Immature natural killer cell (primary cell): ENCODE data around the gene SCEL. TPM values are rescaled to one million over a fixed set of nuclear protein-coding genes. Genes with fewer than 3 reads are reported as not detected.
"Not testable (repeated sequence)": the region's sequence is repeated elsewhere in the genome, so short reads cannot be mapped to it uniquely, and the experiment has no call there.

ENCODE experiments used
- DNase-seq, 3 donors: peaks; one replicate each; pipeline ENCODE4 v3.0.0; 2022; ENCODE audit warnings: mixed read lengths in 1 of 3
- H3K27ac Mint-ChIP-seq, 6 donors: one replicate each; pipeline ENCODE4 v1.8.0; 2020; ENCODE audit warnings: mixed read lengths in 6 of 6, mild to moderate bottlenecking in 5 of 6, inconsistent platforms in 4 of 6, moderate library complexity in 3 of 6
- H3K27me3 Mint-ChIP-seq, 3 donors: one replicate each; pipeline ENCODE4 v1.8.0; 2020 to 2021; ENCODE audit warnings: low read depth in 3 of 3, mild to moderate bottlenecking in 3 of 3, mixed read lengths in 3 of 3, moderate library complexity in 3 of 3, inconsistent platforms in 1 of 3
- H3K36me3 Mint-ChIP-seq, 3 donors: one replicate each; pipeline ENCODE4 v1.8.0; 2020; ENCODE audit warnings: mixed read lengths in 3 of 3, inconsistent platforms in 2 of 3, mild to moderate bottlenecking in 2 of 3
- H3K4me1 Mint-ChIP-seq, 2 donors: one replicate each; pipeline ENCODE4 v1.8.0; 2020; ENCODE audit warnings: inconsistent platforms in 2 of 2, mild to moderate bottlenecking in 2 of 2, mixed read lengths in 2 of 2, moderate library complexity in 1 of 2
- H3K4me3 Mint-ChIP-seq, 5 donors: one replicate each; pipeline ENCODE4 v1.8.0; 2020; ENCODE audit warnings: mild to moderate bottlenecking in 5 of 5, mixed read lengths in 5 of 5, inconsistent platforms in 3 of 5, moderate library complexity in 3 of 5
- H3K9me3 Mint-ChIP-seq, 6 donors: one replicate each; pipeline ENCODE4 v1.8.0; 2020; ENCODE audit warnings: mild to moderate bottlenecking in 6 of 6, mixed read lengths in 6 of 6, inconsistent platforms in 4 of 6, moderate library complexity in 3 of 6
- polyA plus RNA-seq, 3 donors: library from polyadenylated mRNA; unstranded; fragments of 300-500 nt; fragmentation: Illumina TruSeq; gene quantifications; one replicate each; pipeline ENCODE4 v1.2.3, GENCODE V29; 2021

The SCEL gene
- polyA plus RNA-seq, 3 donors from 2014 or later, result not detected

- Mint-ChIP-seq H3K9me3 (peaks cover 0 to 1% (median 0%) of the 10 kb centered on the region in 6 donors), H3K36me3 (no peaks in the 10 kb centered on the region), H3K27me3 (peaks cover 2 to 12% (median 5%) of the 10 kb centered on the region in 3 donors), H3K27ac (no peak overlapping the region), H3K4me1 (no peaks in the 10 kb centered on the region), H3K4me3 (no peak overlapping the region)
- no peak for DNase-seq
Observed at GRCh38 chr13:77611068-77611467, 75.6 kb downstream of the SCEL start.

- H3K4me3 Mint-ChIP-seq, result no peak overlapping the region
- H3K4me1 Mint-ChIP-seq, result no peaks in the 10 kb centered on the region
- no peak for DNase-seq
- H3K9me3 Mint-ChIP-seq, result peaks cover 0 to 1% (median 0%) of the 10 kb centered on the region in 6 donors
- peaks cover 1 to 5% (median 4%) of the 10 kb centered on the region in 3 donors for H3K27me3 Mint-ChIP-seq
- no peak overlapping the region for H3K27ac Mint-ChIP-seq
- H3K36me3 Mint-ChIP-seq, result no peaks in the 10 kb centered on the region
Observed at GRCh38 chr13:77616027-77616426, 80.5 kb downstream of the SCEL start.

GRCh38 chr13:77619655-77620054, 84.1 kb downstream of the SCEL start:
- DNase-seq, result no peak
- Mint-ChIP-seq H3K36me3 (no peaks in the 10 kb centered on the region), H3K4me1 (no peaks in the 10 kb centered on the region), H3K4me3 (no peak overlapping the region), H3K9me3 (peaks cover 0 to 4% (median 0%) of the 10 kb centered on the region in 6 donors), H3K27me3 (peaks cover 1 to 3% (median 3%) of the 10 kb centered on the region in 3 donors), H3K27ac (no peak overlapping the region)

DNA sequence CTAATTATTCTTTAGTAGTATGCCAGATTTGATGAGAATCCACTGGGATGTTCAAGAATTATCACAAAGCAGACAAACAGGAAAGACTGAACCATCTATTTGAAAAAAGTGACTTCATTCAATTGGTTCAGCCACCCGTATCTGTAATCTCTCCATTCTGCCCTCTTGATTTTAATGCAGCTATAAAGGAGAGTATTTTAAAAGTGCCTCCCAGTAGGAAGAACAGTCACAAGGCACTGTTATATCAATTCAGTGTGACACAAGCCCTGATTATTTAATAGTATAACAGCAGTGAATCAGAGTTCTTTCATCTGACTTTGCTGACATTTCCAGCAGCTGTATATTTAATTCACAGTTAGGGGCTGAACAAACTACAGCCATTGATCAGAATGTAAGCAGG, 84.6 kb downstream of the SCEL start:
- H3K4me1 Mint-ChIP-seq, result no peaks in the 10 kb centered on the region
- no peak overlapping the region for H3K4me3 Mint-ChIP-seq
- H3K27me3 Mint-ChIP-seq, result peaks cover 1 to 3% (median 3%) of the 10 kb centered on the region in 3 donors
- peaks cover 0 to 4% (median 0%) of the 10 kb centered on the region in 6 donors for H3K9me3 Mint-ChIP-seq
- DNase-seq, result no peak
- H3K27ac Mint-ChIP-seq, result no peak overlapping the region
- no peaks in the 10 kb centered on the region for H3K36me3 Mint-ChIP-seq

DNA sequence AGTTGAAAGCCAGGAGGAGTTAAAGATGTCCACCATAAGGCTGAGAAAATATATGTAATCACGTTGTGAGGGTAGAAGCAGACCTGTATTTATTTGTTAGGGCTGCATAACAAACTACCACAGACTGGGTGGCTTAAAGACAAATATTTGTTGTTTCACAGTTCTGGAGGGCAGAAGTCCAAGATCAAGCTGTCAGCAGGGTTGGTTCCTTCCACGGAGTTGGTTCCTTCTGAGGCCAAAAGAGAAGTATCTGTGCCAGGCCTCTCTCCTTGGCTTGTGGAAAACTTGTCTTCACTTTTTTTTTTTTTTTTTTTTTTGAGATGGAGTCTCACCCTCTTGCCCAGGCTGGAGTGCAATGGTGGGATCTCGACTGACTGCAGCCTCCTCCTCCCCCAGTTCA, 88.3 kb downstream of the SCEL start:
- H3K9me3 Mint-ChIP-seq, result peaks cover 0 to 4% (median 0%) of the 10 kb centered on the region in 6 donors
- H3K4me3 Mint-ChIP-seq, result no peak overlapping the region
- DNase-seq, result no peak
- H3K4me1 Mint-ChIP-seq, result no peaks in the 10 kb centered on the region
- H3K27ac Mint-ChIP-seq, result no peak overlapping the region
- peaks cover 0 to 8% (median 3%) of the 10 kb centered on the region in 3 donors for H3K27me3 Mint-ChIP-seq
- H3K36me3 Mint-ChIP-seq, result no peaks in the 10 kb centered on the region

DNA sequence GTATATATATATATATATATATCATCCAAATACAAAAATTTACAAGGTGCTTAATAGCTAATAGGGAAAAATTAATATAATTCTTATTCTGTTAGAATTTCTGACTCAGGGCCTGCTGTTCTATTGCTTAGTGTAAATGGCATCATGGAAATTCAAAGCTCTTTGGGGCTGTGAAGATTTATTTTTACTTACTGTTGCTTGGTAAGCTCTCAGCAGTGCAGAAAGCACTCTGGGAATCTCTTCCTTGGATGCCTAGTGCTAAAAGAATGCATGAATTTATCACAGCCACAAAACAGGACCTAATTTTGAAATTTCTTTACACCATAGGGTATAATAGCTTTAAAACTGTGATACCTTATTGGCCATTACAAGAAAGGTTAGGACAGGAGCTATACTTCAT, 92.7 kb downstream of the SCEL start:
- no peaks in the 10 kb centered on the region for H3K36me3 Mint-ChIP-seq
- peaks cover 0 to 4% (median 0%) of the 10 kb centered on the region in 6 donors for H3K9me3 Mint-ChIP-seq
- H3K27ac Mint-ChIP-seq, result no peak overlapping the region

GRCh38 chr13:77637588-77637987, 102.1 kb downstream of the SCEL start:
- Mint-ChIP-seq H3K9me3 (no peaks in the 10 kb centered on the region), H3K36me3 (no peaks in the 10 kb centered on the region), H3K4me1 (no peaks in the 10 kb centered on the region), H3K27ac (no peak overlapping the region), H3K4me3 (no peak overlapping the region), H3K27me3 (peaks cover 3 to 11% (median 4%) of the 10 kb centered on the region in 3 donors)
- no peak for DNase-seq

More for the DNA sequence above, 92.7 kb downstream of the SCEL start:
- DNase-seq, result no peak
- Mint-ChIP-seq H3K4me1 (no peaks in the 10 kb centered on the region), H3K27me3 (peaks cover 0 to 10% (median 4%) of the 10 kb centered on the region in 3 donors), H3K4me3 (no peak overlapping the region)

DNA sequence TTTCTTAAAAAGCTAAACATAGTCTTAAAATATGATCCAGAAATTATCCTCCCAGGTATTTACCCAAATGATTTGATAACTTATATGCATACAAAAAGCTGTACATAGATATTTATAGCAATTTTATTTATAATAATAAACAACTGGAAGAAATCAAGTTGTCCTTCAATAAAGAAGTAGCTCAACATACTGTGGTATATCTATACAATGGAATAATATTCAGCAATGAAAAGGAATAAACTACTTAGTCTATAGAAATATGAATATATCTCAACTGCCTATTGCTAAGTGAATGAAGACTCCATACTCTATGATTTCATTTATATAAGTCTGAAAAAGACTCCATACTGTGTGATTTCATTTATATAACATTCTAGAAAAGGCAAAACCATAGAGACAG, 114.9 kb downstream of the SCEL start:
- peaks cover 0 to 3% (median 2%) of the 10 kb centered on the region in 3 donors for H3K27me3 Mint-ChIP-seq
- H3K9me3 Mint-ChIP-seq, result peaks cover 0 to 9% (median 4%) of the 10 kb centered on the region in 6 donors
- no peak for DNase-seq
- no peak overlapping the region for H3K27ac Mint-ChIP-seq
- H3K4me1 Mint-ChIP-seq, result no peaks in the 10 kb centered on the region
- H3K4me3 Mint-ChIP-seq, result no peak overlapping the region
- no peaks in the 10 kb centered on the region for H3K36me3 Mint-ChIP-seq

- no peak for DNase-seq
- Mint-ChIP-seq H3K36me3 (no peaks in the 10 kb centered on the region), H3K27ac (no peak overlapping the region), H3K4me3 (no peak overlapping the region), H3K27me3 (peaks cover 0 to 2% (median 0%) of the 10 kb centered on the region in 3 donors), H3K9me3 (peaks cover 0 to 9% (median 4%) of the 10 kb centered on the region in 6 donors), H3K4me1 (no peaks in the 10 kb centered on the region)
Observed at GRCh38 chr13:77653301-77653700, 117.8 kb downstream of the SCEL start.

DNA sequence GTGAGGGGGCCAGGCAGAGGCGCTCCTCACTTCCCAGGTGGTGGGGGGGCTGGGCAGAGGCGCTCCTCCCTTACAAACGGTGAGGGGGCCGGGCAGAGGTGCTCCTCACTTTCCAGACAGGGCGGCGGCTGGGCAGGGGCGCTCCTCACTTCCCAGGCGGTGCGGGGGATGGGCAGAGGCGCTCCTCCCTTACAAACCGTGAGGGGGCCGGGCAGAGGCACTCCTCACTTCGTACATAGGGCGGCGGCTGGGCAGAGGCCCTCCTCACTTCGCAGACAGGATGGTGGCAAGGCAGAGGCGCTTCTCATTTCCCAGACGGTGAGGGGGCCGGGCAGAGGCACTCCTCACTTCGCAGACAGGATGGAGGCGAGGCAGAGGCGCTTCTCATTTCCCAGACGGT, 124.5 kb downstream of the SCEL start:
- not testable (repeated sequence) for H3K27me3 Mint-ChIP-seq, H3K4me1 Mint-ChIP-seq, H3K27ac Mint-ChIP-seq, H3K36me3 Mint-ChIP-seq, H3K9me3 Mint-ChIP-seq, DNase-seq, H3K4me3 Mint-ChIP-seq

DNA sequence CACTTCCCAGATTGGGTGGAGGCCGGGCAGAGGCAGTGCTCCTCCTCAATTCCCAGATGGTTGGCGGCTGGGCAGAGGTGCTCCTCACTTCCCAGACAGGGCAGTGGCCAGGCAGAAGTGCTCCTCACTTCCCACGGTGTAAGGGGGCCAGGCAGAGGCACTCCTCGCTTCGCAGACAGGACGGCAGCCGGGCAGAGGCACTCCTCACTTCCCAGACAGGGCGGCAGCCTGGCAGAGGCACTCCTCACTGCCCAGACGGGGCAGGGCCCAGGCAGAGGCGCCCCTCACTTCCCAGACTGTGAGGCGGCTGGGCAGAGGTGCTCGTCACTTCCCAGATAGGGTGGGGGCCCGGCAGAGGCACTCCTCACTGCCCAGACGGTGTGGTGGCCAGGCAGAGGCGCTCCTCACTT, 125.3 kb downstream of the SCEL start:
- H3K9me3 Mint-ChIP-seq, result no peaks in the 10 kb centered on the region

GRCh38 chr13:77662301-77662700, 126.8 kb downstream of the SCEL start:
- not testable (repeated sequence) for DNase-seq, H3K4me3 Mint-ChIP-seq, H3K27me3 Mint-ChIP-seq, H3K36me3 Mint-ChIP-seq, H3K4me1 Mint-ChIP-seq, H3K9me3 Mint-ChIP-seq, H3K27ac Mint-ChIP-seq

More for the DNA sequence above, 125.3 kb downstream of the SCEL start:
- no peak for DNase-seq
- no peaks in the 10 kb centered on the region for H3K4me1 Mint-ChIP-seq
- no peak overlapping the region for H3K4me3 Mint-ChIP-seq
- no peak overlapping the region for H3K27ac Mint-ChIP-seq
- H3K27me3 Mint-ChIP-seq, result peaks cover 0 to 3% (median 0%) of the 10 kb centered on the region in 3 donors
- H3K36me3 Mint-ChIP-seq, result no peaks in the 10 kb centered on the region

DNA sequence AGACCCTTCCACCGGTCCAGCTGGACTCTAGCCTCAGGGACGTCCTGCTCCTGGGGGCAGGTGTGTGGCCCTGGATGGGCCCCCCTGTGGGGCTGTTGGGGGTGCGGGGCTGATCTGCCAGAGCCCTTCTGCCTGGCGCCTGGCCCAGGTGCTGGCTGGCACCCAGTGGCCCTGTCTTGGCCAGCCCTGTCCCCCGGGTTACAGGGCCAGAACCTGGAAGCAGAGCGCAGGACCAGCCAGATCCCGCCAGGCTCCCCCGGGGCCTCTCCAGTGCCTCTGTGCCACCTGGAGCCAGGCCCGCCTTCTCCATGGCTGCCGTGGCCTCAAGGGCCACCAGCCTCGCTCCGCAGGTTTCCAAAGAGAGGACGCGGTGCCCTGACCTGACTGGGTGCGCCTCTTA, 127.3 kb downstream of the SCEL start:
- not testable (repeated sequence) for H3K4me1 Mint-ChIP-seq, H3K9me3 Mint-ChIP-seq, H3K4me3 Mint-ChIP-seq, H3K36me3 Mint-ChIP-seq, H3K27ac Mint-ChIP-seq, H3K27me3 Mint-ChIP-seq, DNase-seq

DNA sequence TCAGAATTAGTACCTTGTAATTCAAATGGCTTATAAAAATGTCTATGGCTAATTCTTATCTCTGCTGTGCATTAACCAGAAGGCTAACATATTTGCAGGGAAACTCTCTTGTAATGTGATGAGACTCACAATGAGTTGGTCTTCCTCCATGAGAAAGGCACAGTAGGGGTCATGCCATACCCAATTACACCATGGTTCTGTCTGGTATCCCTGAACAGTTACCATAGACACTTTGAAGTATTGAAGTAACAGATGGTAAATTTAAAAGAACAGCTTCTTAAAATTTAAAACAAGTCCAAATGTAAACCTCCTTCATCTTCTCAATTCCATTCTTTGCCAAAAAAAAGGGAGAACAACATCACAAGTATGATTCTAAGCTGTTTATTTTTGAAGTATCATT, 139.3 kb downstream of the SCEL start:
- no peaks in the 10 kb centered on the region for H3K4me1 Mint-ChIP-seq
- no peak for DNase-seq
- H3K27me3 Mint-ChIP-seq, result peaks cover 2 to 15% (median 14%) of the 10 kb centered on the region in 3 donors
- H3K9me3 Mint-ChIP-seq, result peaks cover 0 to 4% (median 0%) of the 10 kb centered on the region in 6 donors
- no peak overlapping the region for H3K27ac Mint-ChIP-seq
- H3K36me3 Mint-ChIP-seq, result no peaks in the 10 kb centered on the region
- no peak overlapping the region for H3K4me3 Mint-ChIP-seq

DNA sequence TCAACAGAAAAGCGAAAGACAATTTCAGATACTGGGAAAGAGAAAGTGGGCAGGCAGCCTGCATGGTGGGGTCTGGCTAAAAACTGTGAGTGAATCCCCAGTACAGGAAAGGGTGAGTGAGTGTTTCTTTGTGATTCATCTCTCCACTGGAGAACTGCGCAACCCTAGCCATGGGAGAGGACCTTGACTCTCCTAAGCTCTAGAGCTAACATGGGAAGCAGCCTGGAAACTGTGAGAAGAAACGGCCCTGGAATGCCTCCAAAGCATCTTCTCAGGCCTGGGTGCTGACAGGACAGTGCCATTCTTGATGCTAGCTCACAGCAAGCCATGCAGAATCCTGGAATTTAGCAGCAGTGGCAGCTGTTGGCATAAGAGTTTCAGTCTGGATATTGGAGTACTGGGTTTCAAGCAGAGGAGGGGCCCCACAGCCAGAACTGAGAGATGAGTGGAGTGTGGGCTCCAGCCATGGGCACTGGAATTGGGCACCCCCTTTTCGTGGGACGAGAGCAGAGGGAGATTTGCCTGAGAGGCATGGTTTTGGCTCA, 143.3 kb downstream of the SCEL start:
- H3K4me3 Mint-ChIP-seq, result no peak overlapping the region
- H3K27ac Mint-ChIP-seq, result no peak overlapping the region
- peaks cover 5 to 17% (median 10%) of the 10 kb centered on the region in 3 donors for H3K27me3 Mint-ChIP-seq
- H3K9me3 Mint-ChIP-seq, result peaks cover 0 to 4% (median 0%) of the 10 kb centered on the region in 6 donors
- no peak for DNase-seq
- no peaks in the 10 kb centered on the region for H3K36me3 Mint-ChIP-seq
- H3K4me1 Mint-ChIP-seq, result no peaks in the 10 kb centered on the region
